SHP77 (cell line): Measurements from ENCODE around the gene PSMB9.

Experiments
- DNase-seq, 2 experiments: peaks; one replicate each; lab custom pipeline; 2025; lab: John Stamatoyannopoulos, UW

PSMB9 gene

DNA sequence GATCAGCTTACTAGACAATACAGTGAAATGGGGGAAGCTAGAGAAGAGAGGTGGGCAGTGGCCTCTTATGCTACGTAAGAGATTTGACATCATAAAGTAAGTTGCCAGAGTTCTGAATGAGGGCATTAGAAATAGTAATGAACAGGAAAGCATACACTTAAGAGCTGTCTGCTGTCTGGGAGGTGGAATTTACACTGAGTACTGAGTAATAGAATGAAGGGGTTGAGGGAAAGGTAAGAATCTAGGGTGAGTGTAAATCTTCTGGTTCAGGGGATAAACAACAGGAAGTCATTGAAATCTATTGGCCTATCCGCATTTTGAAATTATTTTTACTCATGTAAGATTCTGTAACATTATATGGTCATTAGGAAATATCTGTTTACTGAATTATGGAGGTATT, 51.1 kb downstream of the PSMB9 start:
- no peak for DNase-seq

GRCh38 chr6:32906539-32906938, 52.5 kb downstream of the PSMB9 start:
- DNase-seq = no peak

- no peak for DNase-seq
These were observed 54.9 kb downstream of the PSMB9 start for GRCh38 chr6:32908897-32909296.
